Loucy (cell line): ENCODE results near the gene PACC1.

Experiments used
- H2AFZ ChIP-seq: fragments of 200-600 bp; sonication (generic); 2 replicates; pipeline ENCODE4 v1.6.0; 2016; ENCODE audit warnings: antibody characterized with exemption, mild to moderate bottlenecking, low read length, moderate library complexity
- H3F3A ChIP-seq: fragments of 200-600 bp; 2 replicates; pipeline ENCODE4 v1.6.0; 2016; ENCODE audit warnings: antibody characterized with exemption, low read depth, mild to moderate bottlenecking
- H3K27me3 ChIP-seq: fragments of 200-600 bp; sonication (generic); 2 replicates; pipeline ENCODE4 v1.6.1; 2014; ENCODE audit warnings: low read length, mild to moderate bottlenecking; ENCODE audit not compliant: insufficient read depth, poor library complexity, severe bottlenecking
- H3K36me3 ChIP-seq: fragments of 200-600 bp; sonication (generic); 2 replicates; pipeline ENCODE4 v1.6.1; 2016; ENCODE audit warnings: low read length; ENCODE audit not compliant: insufficient read depth
- H3K4me1 ChIP-seq: fragments of 200-600 bp; sonication (generic); 2 replicates; pipeline ENCODE4 v1.5.1; 2014; ENCODE audit warnings: low read length, mild to moderate bottlenecking; ENCODE audit not compliant: insufficient read depth, poor library complexity, severe bottlenecking
- H3K4me2 ChIP-seq: fragments of 200-600 bp; sonication (generic); 2 replicates; pipeline ENCODE4 v1.6.0; 2014; ENCODE audit warnings: antibody characterized with exemption, low read length, low read depth, mild to moderate bottlenecking; ENCODE audit not compliant: poor library complexity, severe bottlenecking
- H3K4me3 ChIP-seq: fragments of 200-600 bp; sonication (generic); 2 replicates; pipeline ENCODE4 v1.5.1; 2014; ENCODE audit warnings: low read length, mild to moderate bottlenecking, mixed read lengths; ENCODE audit not compliant: poor library complexity, severe bottlenecking
- H3K79me2 ChIP-seq: fragments of 200-600 bp; sonication (generic); 2 replicates; pipeline ENCODE4 v1.6.1; 2014; ENCODE audit warnings: low read length; ENCODE audit not compliant: insufficient read depth
- H3K9ac ChIP-seq: fragments of 200-600 bp; sonication (generic); 2 replicates; pipeline ENCODE4 v1.6.0; 2014; ENCODE audit warnings: mild to moderate bottlenecking, low read depth, low read length, moderate library complexity; ENCODE audit not compliant: poor library complexity, severe bottlenecking
- H3K9me2 ChIP-seq: fragments of 200-600 bp; sonication (generic); replicated peaks from 2 replicates; pipeline ENCODE4 v1.6.1; 2016; ENCODE audit warnings: low read depth, low read length, mixed read lengths
- H3K9me3 ChIP-seq: fragments of 200-600 bp; sonication (generic); 2 replicates; pipeline ENCODE4 v1.6.1; 2014; ENCODE audit warnings: mild to moderate bottlenecking, antibody characterized with exemption, low read length, low read depth; ENCODE audit not compliant: insufficient read depth
- H4K20me1 ChIP-seq: fragments of 200-600 bp; sonication (generic); 2 replicates; pipeline ENCODE4 v1.6.0; 2014; ENCODE audit warnings: antibody characterized with exemption, low read length, mild to moderate bottlenecking; ENCODE audit not compliant: insufficient read depth, poor library complexity, severe bottlenecking
- CTCF ChIP-seq: fragments of 200-600 bp; sonication (generic); conservative IDR thresholded peaks from 2 replicates; pipeline ENCODE4 v1.5.1; 2014; ENCODE audit warnings: mild to moderate bottlenecking, antibody characterized with exemption, low read length
- EZH2phosphoT487 ChIP-seq: fragments of 200-600 bp; IDR thresholded peaks from 2 replicates; pipeline ENCODE4 v1.6.1; 2018; ENCODE audit warnings: antibody characterized with exemption, mild to moderate bottlenecking, moderate library complexity, borderline replicate concordance

The PACC1 gene

GRCh38 chr1:212457740-212458338, 43.2 kb upstream of the PACC1 start:
- no peaks in the 10 kb centered on the region for H3K9me3 ChIP-seq
- H3K4me2 ChIP-seq: no peak overlapping the region
- TF ChIP-seq CTCF (peak; percentile 94), EZH2phosphoT487 (no peak)
- peaks cover 9% of the 10 kb centered on the region for H3K4me1 ChIP-seq
- H3F3A ChIP-seq: no peaks in the 10 kb centered on the region
- no peaks in the 10 kb centered on the region for H3K36me3 ChIP-seq
- no peaks in the 10 kb centered on the region for H3K79me2 ChIP-seq
- H3K9ac ChIP-seq: no peak overlapping the region
- H2AFZ ChIP-seq: peak overlapping the region; percentile 13; the same call in 1 of the 2 replicates
- H3K9me2 ChIP-seq: no peaks in the 10 kb centered on the region
- no peak overlapping the region for H3K4me3 ChIP-seq
- H4K20me1 ChIP-seq: no peaks in the 10 kb centered on the region
- no peaks in the 10 kb centered on the region for H3K27me3 ChIP-seq

- no peaks in the 10 kb centered on the region for H3K9me2 ChIP-seq
- no peaks in the 10 kb centered on the region for H3K27me3 ChIP-seq
- H2AFZ ChIP-seq: peak overlapping the region; percentile 49; the same call in 1 of the 2 replicates
- peak overlapping the region; percentile 17 for H3K4me2 ChIP-seq
- H3K9me3 ChIP-seq: no peaks in the 10 kb centered on the region
- H3K79me2 ChIP-seq: no peaks in the 10 kb centered on the region
- no peaks in the 10 kb centered on the region for H4K20me1 ChIP-seq
- H3K9ac ChIP-seq: no peak overlapping the region
- TF ChIP-seq EZH2phosphoT487 (no peak), CTCF (peak; percentile 99)
- H3K4me3 ChIP-seq: no peak overlapping the region
- H3K36me3 ChIP-seq: no peaks in the 10 kb centered on the region
- no peaks in the 10 kb centered on the region for H3F3A ChIP-seq
- peaks cover 9% of the 10 kb centered on the region for H3K4me1 ChIP-seq
Measured at GRCh38 chr1:212455803-212456528, 41.3 kb upstream of the PACC1 start.

GRCh38 chr1:212455401-212455800, 40.7 kb upstream of the PACC1 start:
- Histone ChIP-seq H4K20me1 (no peaks in the 10 kb centered on the region), H3K4me2 (peak overlapping the region; percentile 17), H3K4me3 (no peak overlapping the region), H3K9ac (no peak overlapping the region), H3K9me2 (no peaks in the 10 kb centered on the region), H3F3A (no peaks in the 10 kb centered on the region), H3K36me3 (no peaks in the 10 kb centered on the region), H3K4me1 (peaks cover 9% of the 10 kb centered on the region), H3K79me2 (no peaks in the 10 kb centered on the region), H3K9me3 (no peaks in the 10 kb centered on the region), H3K27me3 (no peaks in the 10 kb centered on the region), H2AFZ (peak overlapping the region; percentile 49; the same call in 1 of the 2 replicates)
- TF ChIP-seq EZH2phosphoT487 (no peak), CTCF (no peak)
